HEK293 (cell line): ENCODE results near the gene BIRC7.

ENCODE experiments used
- BCL6B ChIP-seq: fragments of 450-650 bp; formaldehyde crosslinking; IDR thresholded peaks from 2 replicates; pipeline ENCODE4 v1.5.1; 2017; ENCODE audit warnings: missing biosample characterization, missing genetic modification characterization
- REST ChIP-seq: fragments of 450-650 bp; formaldehyde crosslinking; IDR thresholded peaks from 2 replicates; pipeline ENCODE4 v1.5.1; 2016; ENCODE audit warnings: missing biosample characterization, missing genetic modification characterization
- SP2 ChIP-seq: fragments of 450-650 bp; formaldehyde crosslinking; IDR thresholded peaks from 2 replicates; pipeline ENCODE4 v1.5.1; 2016; ENCODE audit warnings: missing biosample characterization, missing genetic modification characterization
- YY1 ChIP-seq: fragments of 450-650 bp; formaldehyde crosslinking; IDR thresholded peaks from 2 replicates; pipeline ENCODE4 v1.5.1; 2018; ENCODE audit warnings: missing biosample characterization, missing genetic modification characterization
- ZBTB1 ChIP-seq: fragments of 450-650 bp; formaldehyde crosslinking; IDR thresholded peaks from 2 replicates; pipeline ENCODE4 v1.5.1; 2016; ENCODE audit warnings: missing biosample characterization, missing genetic modification characterization
- ZBTB7A ChIP-seq: fragments of 450-650 bp; formaldehyde crosslinking; IDR thresholded peaks from 2 replicates; pipeline ENCODE4 v1.5.1; 2016; ENCODE audit warnings: low read depth, missing biosample characterization, missing genetic modification characterization
- ZNF19 ChIP-seq: fragments of 450-650 bp; formaldehyde crosslinking; IDR thresholded peaks from 2 replicates; pipeline ENCODE4; 2016; ENCODE audit warnings: missing biosample characterization, missing genetic modification characterization, low read depth
- ZNF24 ChIP-seq: fragments of 450-650 bp; formaldehyde crosslinking; IDR thresholded peaks from 2 replicates; pipeline ENCODE4 v1.5.1; 2016; ENCODE audit warnings: missing biosample characterization, missing genetic modification characterization
- ZNF350 ChIP-seq: fragments of 450-650 bp; formaldehyde crosslinking; IDR thresholded peaks from 2 replicates; pipeline ENCODE4 v1.5.0; 2017; ENCODE audit warnings: missing biosample characterization, mild to moderate bottlenecking, missing genetic modification characterization
- ZNF785 ChIP-seq: fragments of 450-650 bp; formaldehyde crosslinking; IDR thresholded peaks from 2 replicates; pipeline ENCODE4 v1.5.1; 2016; ENCODE audit warnings: missing biosample characterization, missing genetic modification characterization
- TF ChIP-seq, protein P1 (sequence below): fragments of 450-650 bp; formaldehyde crosslinking; IDR thresholded peaks from 2 replicates; pipeline ENCODE4 v1.5.1; 2016; ENCODE audit warnings: missing biosample characterization, missing genetic modification characterization
- TF ChIP-seq, protein P2 (sequence below): sonication (generic); formaldehyde crosslinking; IDR thresholded peaks from 2 replicates; pipeline ENCODE4 v1.8.1; 2022; ENCODE audit warnings: mild to moderate bottlenecking, moderate library complexity, missing genetic modification reagents

DNA sequence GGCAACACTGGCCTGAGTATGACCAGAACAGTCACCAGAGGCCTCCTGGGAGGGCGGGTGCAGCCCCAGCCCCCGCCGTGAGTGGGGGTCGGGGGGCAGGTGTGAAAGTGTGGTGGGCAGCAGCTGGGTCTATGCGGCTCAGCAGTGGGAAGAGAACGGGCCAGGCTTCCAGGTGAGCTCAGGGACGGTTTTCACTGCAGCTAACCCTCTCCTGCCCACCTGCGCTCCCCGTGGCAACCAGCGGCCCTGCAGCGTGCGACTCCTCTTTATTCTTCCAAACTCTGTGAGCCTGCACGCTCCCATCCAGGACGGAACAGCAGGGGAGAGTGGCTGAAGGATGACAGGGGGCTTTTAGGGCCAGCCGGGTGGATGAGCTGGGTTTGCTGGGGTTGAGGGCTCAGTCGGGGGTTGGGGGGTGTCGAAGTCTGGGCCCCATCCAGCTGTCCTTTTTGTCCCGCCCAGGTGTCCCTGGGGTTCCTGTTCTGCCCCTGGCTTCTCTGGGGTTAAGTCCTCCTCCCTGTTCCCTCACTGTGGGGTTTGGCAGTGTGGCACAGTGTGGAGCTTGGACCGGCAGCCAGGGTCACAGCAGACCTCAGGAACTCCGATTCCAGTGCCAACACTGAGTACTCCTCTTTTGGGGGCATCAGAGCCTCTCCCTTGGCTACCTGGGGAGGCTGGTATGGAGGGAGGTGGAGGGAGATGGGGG is 859 bp upstream of the BIRC7 start:
- TF ChIP-seq ZNF24 (tag by site-specific recombination) (no peak), ZNF19 (tag by site-specific recombination) (no peak), YY1 (no peak), SP2 (tag by site-specific recombination) (no peak), ZBTB7A (tag by site-specific recombination) (no peak), BCL6B (tag by site-specific recombination) (no peak), ZBTB1 (tag by site-specific recombination) (no peak), REST (no peak), ZNF350 (tag by site-specific recombination) (no peak), ZNF785 (tag by site-specific recombination) (no peak)
- TF ChIP-seq, protein P1, sequence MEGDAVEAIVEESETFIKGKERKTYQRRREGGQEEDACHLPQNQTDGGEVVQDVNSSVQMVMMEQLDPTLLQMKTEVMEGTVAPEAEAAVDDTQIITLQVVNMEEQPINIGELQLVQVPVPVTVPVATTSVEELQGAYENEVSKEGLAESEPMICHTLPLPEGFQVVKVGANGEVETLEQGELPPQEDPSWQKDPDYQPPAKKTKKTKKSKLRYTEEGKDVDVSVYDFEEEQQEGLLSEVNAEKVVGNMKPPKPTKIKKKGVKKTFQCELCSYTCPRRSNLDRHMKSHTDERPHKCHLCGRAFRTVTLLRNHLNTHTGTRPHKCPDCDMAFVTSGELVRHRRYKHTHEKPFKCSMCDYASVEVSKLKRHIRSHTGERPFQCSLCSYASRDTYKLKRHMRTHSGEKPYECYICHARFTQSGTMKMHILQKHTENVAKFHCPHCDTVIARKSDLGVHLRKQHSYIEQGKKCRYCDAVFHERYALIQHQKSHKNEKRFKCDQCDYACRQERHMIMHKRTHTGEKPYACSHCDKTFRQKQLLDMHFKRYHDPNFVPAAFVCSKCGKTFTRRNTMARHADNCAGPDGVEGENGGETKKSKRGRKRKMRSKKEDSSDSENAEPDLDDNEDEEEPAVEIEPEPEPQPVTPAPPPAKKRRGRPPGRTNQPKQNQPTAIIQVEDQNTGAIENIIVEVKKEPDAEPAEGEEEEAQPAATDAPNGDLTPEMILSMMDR (tag by site-specific recombination): peak; percentile 21; the same call in 1 of the 2 replicates
- TF ChIP-seq, protein P2, sequence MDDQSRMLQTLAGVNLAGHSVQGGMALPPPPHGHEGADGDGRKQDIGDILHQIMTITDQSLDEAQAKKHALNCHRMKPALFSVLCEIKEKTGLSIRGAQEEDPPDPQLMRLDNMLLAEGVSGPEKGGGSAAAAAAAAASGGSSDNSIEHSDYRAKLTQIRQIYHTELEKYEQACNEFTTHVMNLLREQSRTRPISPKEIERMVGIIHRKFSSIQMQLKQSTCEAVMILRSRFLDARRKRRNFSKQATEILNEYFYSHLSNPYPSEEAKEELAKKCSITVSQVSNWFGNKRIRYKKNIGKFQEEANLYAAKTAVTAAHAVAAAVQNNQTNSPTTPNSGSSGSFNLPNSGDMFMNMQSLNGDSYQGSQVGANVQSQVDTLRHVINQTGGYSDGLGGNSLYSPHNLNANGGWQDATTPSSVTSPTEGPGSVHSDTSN: no peak
